Stimulated activated naive CD8-positive, alpha-beta T cell treated with anti-CD3 and anti-CD28 coated beads, Interleukin-15, amount 100 ng/mL, for 72 hours (primary cell): ENCODE results near the gene MYO5C.

ENCODE experiments used
- ATAC-seq: fragments of 150-1000 bp; cut with Tn5 transposase; 2 replicates; pipeline ENCODE4 v1.10.0; 2021; ENCODE audit warnings: mild to moderate bottlenecking, moderate library complexity
- DNase-seq, 2 donors: peaks; one replicate each; pipeline ENCODE4 v3.0.0; 2021 to 2022
- H3K27ac Mint-ChIP-seq, 2 donors: one replicate each; pipeline ENCODE4 v1.8.0; 2022; ENCODE audit warnings: mild to moderate bottlenecking in 2 of 2, mixed read lengths in 2 of 2, moderate library complexity in 2 of 2
- H3K27me3 Mint-ChIP-seq: one replicate; pipeline ENCODE4 v1.8.0; 2022; ENCODE audit warnings: mixed read lengths
- H3K4me1 Mint-ChIP-seq: one replicate; pipeline ENCODE4 v1.8.0; 2022; ENCODE audit warnings: mild to moderate bottlenecking, mixed read lengths
- H3K4me3 Mint-ChIP-seq, 2 donors: one replicate each; pipeline ENCODE4 v1.8.0; 2022; ENCODE audit warnings: mild to moderate bottlenecking in 2 of 2, mixed read lengths in 2 of 2, moderate library complexity in 1 of 2
- H3K9me3 Mint-ChIP-seq, 2 donors: one replicate each; pipeline ENCODE4 v1.8.0; 2022; ENCODE audit warnings: mixed read lengths in 2 of 2

MYO5C gene

GRCh38 chr15:52318729-52319500, 23.3 kb upstream of the MYO5C start:
- Mint-ChIP-seq H3K27me3 (no peaks in the 10 kb centered on the region), H3K4me1 (no peaks in the 10 kb centered on the region), H3K9me3 (no peaks in the 10 kb centered on the region), H3K4me3 (no peak overlapping the region), H3K27ac (peak overlapping the region in 1 of 2 donors; percentile 38)
- DNase-seq, result no peak
- no peak for ATAC-seq

- Mint-ChIP-seq H3K4me1 (no peaks in the 10 kb centered on the region), H3K4me3 (no peak overlapping the region), H3K27me3 (no peaks in the 10 kb centered on the region), H3K27ac (no peak overlapping the region), H3K9me3 (no peaks in the 10 kb centered on the region)
- DNase-seq (no peak), ATAC-seq (no peak)
Observed at GRCh38 chr15:52317688-52318087, 22.1 kb upstream of the MYO5C start.

GRCh38 chr15:52317022-52317421, 21.4 kb upstream of the MYO5C start:
- ATAC-seq (no peak), DNase-seq (no peak)
- H3K4me1 Mint-ChIP-seq, result no peaks in the 10 kb centered on the region
- no peaks in the 10 kb centered on the region for H3K9me3 Mint-ChIP-seq
- H3K27ac Mint-ChIP-seq, result no peak overlapping the region
- H3K4me3 Mint-ChIP-seq, result no peak overlapping the region
- H3K27me3 Mint-ChIP-seq, result no peaks in the 10 kb centered on the region

GRCh38 chr15:52309154-52309548, 13.5 kb upstream of the MYO5C start:
- no peak overlapping the region for H3K27ac Mint-ChIP-seq
- no peaks in the 10 kb centered on the region for H3K4me1 Mint-ChIP-seq
- no peak for DNase-seq
- ATAC-seq, result no peak
- H3K9me3 Mint-ChIP-seq, result no peaks in the 10 kb centered on the region
- H3K4me3 Mint-ChIP-seq, result no peak overlapping the region
- no peaks in the 10 kb centered on the region for H3K27me3 Mint-ChIP-seq

GRCh38 chr15:52308446-52309153, 13.0 kb upstream of the MYO5C start:
- Mint-ChIP-seq H3K4me1 (no peaks in the 10 kb centered on the region), H3K27me3 (no peaks in the 10 kb centered on the region), H3K9me3 (no peaks in the 10 kb centered on the region), H3K27ac (no peak overlapping the region), H3K4me3 (no peak overlapping the region)
- DNase-seq, result no peak
- ATAC-seq, result no peak

- DNase-seq (no peak), ATAC-seq (no peak)
- H3K9me3 Mint-ChIP-seq, result no peaks in the 10 kb centered on the region
- no peaks in the 10 kb centered on the region for H3K4me1 Mint-ChIP-seq
- H3K27me3 Mint-ChIP-seq, result no peaks in the 10 kb centered on the region
- no peak overlapping the region for H3K4me3 Mint-ChIP-seq
- H3K27ac Mint-ChIP-seq, result no peak overlapping the region
Observed at GRCh38 chr15:52307847-52308246, 12.2 kb upstream of the MYO5C start.

GRCh38 chr15:52306270-52306669, 10.7 kb upstream of the MYO5C start:
- Mint-ChIP-seq H3K4me3 (no peak overlapping the region), H3K27ac (no peak overlapping the region), H3K9me3 (no peaks in the 10 kb centered on the region), H3K4me1 (no peaks in the 10 kb centered on the region), H3K27me3 (no peaks in the 10 kb centered on the region)
- no peak for ATAC-seq
- no peak for DNase-seq

- H3K4me3 Mint-ChIP-seq, result no peak overlapping the region
Observed at GRCh38 chr15:52303093-52303772, 7.6 kb upstream of the MYO5C start.

GRCh38 chr15:52301265-52301847, 5.8 kb upstream of the MYO5C start:
- no peak for ATAC-seq
- H3K27me3 Mint-ChIP-seq, result peaks cover 5% of the 10 kb centered on the region
- no peaks in the 10 kb centered on the region for H3K9me3 Mint-ChIP-seq
- no peak for DNase-seq
- no peak overlapping the region for H3K27ac Mint-ChIP-seq
- H3K4me1 Mint-ChIP-seq, result no peaks in the 10 kb centered on the region
- H3K4me3 Mint-ChIP-seq, result no peak overlapping the region

More at GRCh38 chr15:52303093-52303772, 7.6 kb upstream of the MYO5C start:
- Mint-ChIP-seq H3K4me1 (no peaks in the 10 kb centered on the region), H3K9me3 (no peaks in the 10 kb centered on the region), H3K27me3 (no peaks in the 10 kb centered on the region), H3K27ac (no peak overlapping the region)
- no peak for ATAC-seq
- DNase-seq, result no peak

- DNase-seq, result no peak
Observed at GRCh38 chr15:52294881-52295420, 653 bp downstream of the MYO5C start.

GRCh38 chr15:52292780-52293392, 2.7 kb downstream of the MYO5C start:
- ATAC-seq (no peak), DNase-seq (no peak)
- Mint-ChIP-seq H3K9me3 (no peaks in the 10 kb centered on the region), H3K27me3 (peaks cover 35% of the 10 kb centered on the region), H3K27ac (no peak overlapping the region), H3K4me3 (no peak overlapping the region), H3K4me1 (peaks cover 12% of the 10 kb centered on the region)

More at GRCh38 chr15:52294881-52295420, 653 bp downstream of the MYO5C start:
- Mint-ChIP-seq H3K27ac (no peak overlapping the region), H3K27me3 (peaks cover 35% of the 10 kb centered on the region), H3K9me3 (no peaks in the 10 kb centered on the region), H3K4me3 (peak overlapping the region; percentile 40 to 70), H3K4me1 (peaks cover 12% of the 10 kb centered on the region)
- peak; percentile 13 for ATAC-seq

- Mint-ChIP-seq H3K4me3 (no peak overlapping the region), H3K27me3 (peaks cover 30% of the 10 kb centered on the region), H3K27ac (peak overlapping the region; percentile 22 to 48), H3K9me3 (no peaks in the 10 kb centered on the region), H3K4me1 (peaks cover 12% of the 10 kb centered on the region)
- ATAC-seq (no peak), DNase-seq (no peak)
Observed at GRCh38 chr15:52291204-52291603, 4.4 kb downstream of the MYO5C start.

GRCh38 chr15:52290800-52291199, 4.8 kb downstream of the MYO5C start:
- no peaks in the 10 kb centered on the region for H3K9me3 Mint-ChIP-seq
- peaks cover 30% of the 10 kb centered on the region for H3K27me3 Mint-ChIP-seq
- ATAC-seq (no peak), DNase-seq (no peak)
- peaks cover 12% of the 10 kb centered on the region for H3K4me1 Mint-ChIP-seq
- no peak overlapping the region for H3K4me3 Mint-ChIP-seq
- H3K27ac Mint-ChIP-seq, result no peak overlapping the region

GRCh38 chr15:52290329-52290728, 5.3 kb downstream of the MYO5C start:
- peaks cover 30% of the 10 kb centered on the region for H3K27me3 Mint-ChIP-seq
- ATAC-seq, result no peak
- H3K27ac Mint-ChIP-seq, result no peak overlapping the region
- no peak for DNase-seq
- H3K4me3 Mint-ChIP-seq, result no peak overlapping the region
- H3K9me3 Mint-ChIP-seq, result no peaks in the 10 kb centered on the region
- peaks cover 12% of the 10 kb centered on the region for H3K4me1 Mint-ChIP-seq

GRCh38 chr15:52289629-52290081, 5.9 kb downstream of the MYO5C start:
- DNase-seq (no peak), ATAC-seq (no peak)
- Mint-ChIP-seq H3K4me1 (peaks cover 9% of the 10 kb centered on the region), H3K4me3 (no peak overlapping the region), H3K27me3 (peaks cover 26% of the 10 kb centered on the region), H3K9me3 (no peaks in the 10 kb centered on the region), H3K27ac (peak overlapping the region in 1 of 2 donors; percentile 48)
